ENCODE measurements around the gene CHRNA9. TPM values are rescaled to one million over a fixed set of nuclear protein-coding genes. Genes with fewer than 3 reads are reported as not detected.

Gene CHRNA9
- total RNA-seq, 1 experiment from 2014 or later: not detected

- Histone ChIP-seq H3K4me1 (no peaks in the 10 kb centered on the region), H3K9me3 (no peaks in the 10 kb centered on the region), H3K36me3 (ENCODE audit: control insufficient read depth, insufficient read depth, low read length) (no peaks in the 10 kb centered on the region), H3K4me3 (ENCODE audit: low read depth, low read length) (no peak overlapping the region), H3K27me3 (replicated peaks; ENCODE audit: control insufficient read depth, insufficient read depth, low read length) (no peaks in the 10 kb centered on the region)
- H3K27me3 Mint-ChIP-seq (ENCODE audit: insufficient read depth, unreplicated experiment): no peaks in the 10 kb centered on the region
- POLR2A ChIA-PET: no interaction called here
- H3K27ac Mint-ChIP-seq (ENCODE audit: unreplicated experiment): no peak overlapping the region
- BruUV-seq (replicated peaks): no TSS peak
- H3K36me3 Mint-ChIP-seq (ENCODE audit: insufficient read depth, unreplicated experiment): no peaks in the 10 kb centered on the region
- H3K9me3 Mint-ChIP-seq (ENCODE audit: unreplicated experiment): no peaks in the 10 kb centered on the region
- no peak for DNase-seq
- CTCF ChIA-PET: no interaction called here
- no peak overlapping the region for H3K4me3 Mint-ChIP-seq (ENCODE audit: unreplicated experiment)
- intact Hi-C loops (cut with micrococcal nuclease; ENCODE audit: unreplicated experiment): no loop called here
- TF ChIP-seq CTCF (IDR thresholded peaks at IDR 0.05; ENCODE audit: insufficient read depth in 1 of 2, low read depth in 1 of 2, low read length in 1 of 2, severe bottlenecking in 1 of 2, unreplicated experiment in 1 of 2): no peak
- peaks cover 6% of the 10 kb centered on the region for H3K4me1 Mint-ChIP-seq (ENCODE audit: low read depth, unreplicated experiment)
These were observed 377 bp downstream of the CHRNA9 start for GRCh38 chr4:40335525-40335894.

GRCh38 chr4:40337051-40337450, 1.9 kb downstream of the CHRNA9 start:
- intact Hi-C loops (cut with micrococcal nuclease; ENCODE audit: unreplicated experiment): no loop called here
- Mint-ChIP-seq H3K9me3 (ENCODE audit: unreplicated experiment) (peaks cover 2% of the 10 kb centered on the region), H3K27me3 (ENCODE audit: insufficient read depth, unreplicated experiment) (no peaks in the 10 kb centered on the region), H3K27ac (ENCODE audit: unreplicated experiment) (no peak overlapping the region), H3K4me3 (ENCODE audit: unreplicated experiment) (no peak overlapping the region), H3K36me3 (ENCODE audit: insufficient read depth, unreplicated experiment) (no peaks in the 10 kb centered on the region), H3K4me1 (ENCODE audit: low read depth, unreplicated experiment) (peaks cover 9% of the 10 kb centered on the region)
- Histone ChIP-seq H3K4me1 (no peaks in the 10 kb centered on the region), H3K36me3 (ENCODE audit: control insufficient read depth, insufficient read depth, low read length) (no peaks in the 10 kb centered on the region), H3K4me3 (ENCODE audit: low read depth, low read length) (no peak overlapping the region), H3K27me3 (replicated peaks; ENCODE audit: control insufficient read depth, insufficient read depth, low read length) (no peaks in the 10 kb centered on the region), H3K9me3 (no peaks in the 10 kb centered on the region)
- DNase-seq: no peak
- POLR2A ChIA-PET: no interaction called here
- BruUV-seq (replicated peaks): no TSS peak
- no peak for TF ChIP-seq CTCF (IDR thresholded peaks at IDR 0.05; ENCODE audit: insufficient read depth in 1 of 2, low read depth in 1 of 2, low read length in 1 of 2, severe bottlenecking in 1 of 2, unreplicated experiment in 1 of 2)
- CTCF ChIA-PET: no interaction called here

- ChIA-PET POLR2A (no interaction called here), CTCF (no interaction called here)
- Mint-ChIP-seq H3K27ac (ENCODE audit: unreplicated experiment) (no peak overlapping the region), H3K27me3 (ENCODE audit: insufficient read depth, unreplicated experiment) (no peaks in the 10 kb centered on the region), H3K4me1 (ENCODE audit: low read depth, unreplicated experiment) (peaks cover 9% of the 10 kb centered on the region), H3K4me3 (ENCODE audit: unreplicated experiment) (no peak overlapping the region), H3K36me3 (ENCODE audit: insufficient read depth, unreplicated experiment) (peaks cover under 1% of the 10 kb centered on the region), H3K9me3 (ENCODE audit: unreplicated experiment) (peaks cover 7% of the 10 kb centered on the region)
- no peak for DNase-seq
- BruUV-seq (replicated peaks): no TSS peak
- Histone ChIP-seq H3K4me3 (ENCODE audit: low read depth, low read length) (no peak overlapping the region), H3K9me3 (no peaks in the 10 kb centered on the region), H3K27me3 (replicated peaks; ENCODE audit: control insufficient read depth, insufficient read depth, low read length) (no peaks in the 10 kb centered on the region), H3K36me3 (ENCODE audit: control insufficient read depth, insufficient read depth, low read length) (no peaks in the 10 kb centered on the region), H3K4me1 (no peaks in the 10 kb centered on the region)
- no peak for TF ChIP-seq CTCF (IDR thresholded peaks at IDR 0.05; ENCODE audit: insufficient read depth in 1 of 2, low read depth in 1 of 2, low read length in 1 of 2, severe bottlenecking in 1 of 2, unreplicated experiment in 1 of 2)
- intact Hi-C loops (cut with micrococcal nuclease; ENCODE audit: unreplicated experiment): no loop called here
These were observed 2.4 kb downstream of the CHRNA9 start for GRCh38 chr4:40337523-40337922.

Data from Caco-2 (cell line).